HEK293T (cell line): ENCODE data around the gene RCL1.

Experiments
- CTCF ChIA-PET: fragments of 350-600 bp; formaldehyde crosslinking; extraction: SDS; loops from one replicate; lab custom pipeline; 2021; ENCODE audit warnings: antibody characterized with exemption, inconsistent platforms; lab: Yijun Ruan, JAX
- POLR2A ChIA-PET: fragments of 350-600 bp; formaldehyde crosslinking; extraction: SDS; loops from one replicate; lab custom pipeline; 2020; ENCODE audit warnings: antibody characterized with exemption, inconsistent platforms; lab: Yijun Ruan, JAX
- DNase-seq: peaks from one replicate; pipeline ENCODE4 v3.0.0; 2012; ENCODE audit warnings: mixed read lengths; ENCODE audit errors: extremely low spot score
- ARNT ChIP-seq: fragments of 450-650 bp; IDR thresholded peaks from 2 replicates; pipeline ENCODE4 v1.6.1; 2017; ENCODE audit warnings: mild to moderate bottlenecking
- BHLHE40 ChIP-seq: fragments of 450-650 bp; IDR thresholded peaks from 2 replicates; pipeline ENCODE4 v1.6.1; 2016; ENCODE audit warnings: mild to moderate bottlenecking, moderate library complexity, borderline replicate concordance
- CTBP1 ChIP-seq: fragments of 450-650 bp; IDR thresholded peaks from 2 replicates; pipeline ENCODE4 v1.6.1; 2016; ENCODE audit warnings: borderline replicate concordance
- ELF4 ChIP-seq: fragments of 450-650 bp; IDR thresholded peaks from 2 replicates; pipeline ENCODE4 v1.6.1; 2017; ENCODE audit warnings: antibody characterized with exemption
- FOXA1 ChIP-seq: fragments of 450-650 bp; IDR thresholded peaks from 2 replicates; pipeline ENCODE4 v1.6.1; 2016; ENCODE audit warnings: mild to moderate bottlenecking
- FOXK2 ChIP-seq: fragments of 450-650 bp; IDR thresholded peaks from 2 replicates; pipeline ENCODE4 v1.6.1; 2016; ENCODE audit warnings: mild to moderate bottlenecking
- FOXM1 ChIP-seq: fragments of 450-650 bp; IDR thresholded peaks from 2 replicates; pipeline ENCODE4 v1.6.1; 2017; ENCODE audit warnings: mild to moderate bottlenecking, borderline replicate concordance
- HDGF ChIP-seq: fragments of 450-650 bp; IDR thresholded peaks from 2 replicates; pipeline ENCODE4 v1.6.1; 2017; ENCODE audit warnings: antibody characterized with exemption, borderline replicate concordance
- L3MBTL2 ChIP-seq: fragments of 450-650 bp; conservative IDR thresholded peaks from 2 replicates; pipeline ENCODE4 v1.6.1; 2016; ENCODE audit warnings: mild to moderate bottlenecking
- LEF1 ChIP-seq: fragments of 450-650 bp; IDR thresholded peaks from 2 replicates; pipeline ENCODE4 v1.6.1; 2017; ENCODE audit warnings: mild to moderate bottlenecking, borderline replicate concordance
- NFRKB ChIP-seq: fragments of 450-650 bp; IDR thresholded peaks from 2 replicates; pipeline ENCODE4 v1.6.1; 2016; ENCODE audit warnings: mild to moderate bottlenecking, moderate library complexity
- SP1 ChIP-seq: fragments of 450-650 bp; IDR thresholded peaks from 2 replicates; pipeline ENCODE4 v1.6.1; 2017
- SUZ12 ChIP-seq: fragments of 450-650 bp; IDR thresholded peaks from 2 replicates; pipeline ENCODE4 v1.6.1; 2016; ENCODE audit warnings: mild to moderate bottlenecking
- TARDBP ChIP-seq: fragments of 450-650 bp; IDR thresholded peaks from 2 replicates; pipeline ENCODE4 v1.6.1; 2016
- ZNF384 ChIP-seq: fragments of 450-650 bp; IDR thresholded peaks from 2 replicates; pipeline ENCODE4 v1.6.1; 2016
- TF ChIP-seq, protein P1 (sequence below): fragments of 450-650 bp; IDR thresholded peaks from 2 replicates; pipeline ENCODE4 v1.6.1; 2016

RCL1 gene

GRCh38 chr9:4829969-4830368 is 37.2 kb downstream of the RCL1 start:
- ChIA-PET POLR2A (no interaction called here), CTCF (no interaction called here)
- TF ChIP-seq LEF1 (no peak), L3MBTL2 (no peak), ARNT (no peak), BHLHE40 (no peak)
- TF ChIP-seq, protein P1, sequence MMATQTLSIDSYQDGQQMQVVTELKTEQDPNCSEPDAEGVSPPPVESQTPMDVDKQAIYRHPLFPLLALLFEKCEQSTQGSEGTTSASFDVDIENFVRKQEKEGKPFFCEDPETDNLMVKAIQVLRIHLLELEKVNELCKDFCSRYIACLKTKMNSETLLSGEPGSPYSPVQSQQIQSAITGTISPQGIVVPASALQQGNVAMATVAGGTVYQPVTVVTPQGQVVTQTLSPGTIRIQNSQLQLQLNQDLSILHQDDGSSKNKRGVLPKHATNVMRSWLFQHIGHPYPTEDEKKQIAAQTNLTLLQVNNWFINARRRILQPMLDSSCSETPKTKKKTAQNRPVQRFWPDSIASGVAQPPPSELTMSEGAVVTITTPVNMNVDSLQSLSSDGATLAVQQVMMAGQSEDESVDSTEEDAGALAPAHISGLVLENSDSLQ: no peak
- no peak for DNase-seq

GRCh38 chr9:4830699-4831098 is 38.0 kb downstream of the RCL1 start:
- CTCF ChIA-PET: no interaction called here
- TF ChIP-seq L3MBTL2: no peak
- POLR2A ChIA-PET: no interaction called here
- DNase-seq: no peak

DNA sequence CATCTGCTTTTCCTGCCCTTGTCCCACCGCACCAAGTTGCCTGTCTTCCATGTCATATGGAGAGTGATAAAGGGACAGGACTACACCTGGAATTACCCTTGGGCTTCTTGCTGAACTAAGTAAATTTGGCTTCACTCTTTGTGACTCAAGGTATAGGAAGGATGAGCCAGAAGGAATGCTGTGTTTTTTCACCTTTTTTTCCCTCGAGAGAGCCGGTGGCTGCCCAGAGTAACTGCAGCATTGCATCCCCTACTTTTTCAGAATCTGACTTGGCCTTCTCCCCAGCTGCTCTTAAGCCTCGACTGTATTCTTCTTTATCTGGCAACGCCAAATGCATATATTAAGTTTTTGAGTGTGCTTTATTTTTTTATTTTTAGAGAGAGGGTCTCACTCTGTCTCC is 38.4 kb downstream of the RCL1 start:
- ChIA-PET CTCF (interaction anchor here (0.5 kb wide), 1 partner anchor 184 kb away, joined by 3 read pairs; no protein-coding TSS in a partner anchor), POLR2A (no interaction called here)
- TF ChIP-seq CTBP1: no peak
- TF ChIP-seq FOXK2: no peak
- no peak for TF ChIP-seq L3MBTL2
- no peak for TF ChIP-seq ZNF384
- no peak for TF ChIP-seq LEF1
- TF ChIP-seq NFRKB: no peak
- no peak for TF ChIP-seq HDGF
- no peak for TF ChIP-seq SP1
- DNase-seq: no peak

- CTCF ChIA-PET: no interaction called here
- POLR2A ChIA-PET: no interaction called here
- no peak for DNase-seq
- TF ChIP-seq HDGF: no peak
- no peak for TF ChIP-seq CTBP1
- no peak for TF ChIP-seq SP1
- no peak for TF ChIP-seq NFRKB
- TF ChIP-seq ZNF384: no peak
- no peak for TF ChIP-seq TARDBP
These were observed 39.2 kb downstream of the RCL1 start for GRCh38 chr9:4831944-4832343.

DNA sequence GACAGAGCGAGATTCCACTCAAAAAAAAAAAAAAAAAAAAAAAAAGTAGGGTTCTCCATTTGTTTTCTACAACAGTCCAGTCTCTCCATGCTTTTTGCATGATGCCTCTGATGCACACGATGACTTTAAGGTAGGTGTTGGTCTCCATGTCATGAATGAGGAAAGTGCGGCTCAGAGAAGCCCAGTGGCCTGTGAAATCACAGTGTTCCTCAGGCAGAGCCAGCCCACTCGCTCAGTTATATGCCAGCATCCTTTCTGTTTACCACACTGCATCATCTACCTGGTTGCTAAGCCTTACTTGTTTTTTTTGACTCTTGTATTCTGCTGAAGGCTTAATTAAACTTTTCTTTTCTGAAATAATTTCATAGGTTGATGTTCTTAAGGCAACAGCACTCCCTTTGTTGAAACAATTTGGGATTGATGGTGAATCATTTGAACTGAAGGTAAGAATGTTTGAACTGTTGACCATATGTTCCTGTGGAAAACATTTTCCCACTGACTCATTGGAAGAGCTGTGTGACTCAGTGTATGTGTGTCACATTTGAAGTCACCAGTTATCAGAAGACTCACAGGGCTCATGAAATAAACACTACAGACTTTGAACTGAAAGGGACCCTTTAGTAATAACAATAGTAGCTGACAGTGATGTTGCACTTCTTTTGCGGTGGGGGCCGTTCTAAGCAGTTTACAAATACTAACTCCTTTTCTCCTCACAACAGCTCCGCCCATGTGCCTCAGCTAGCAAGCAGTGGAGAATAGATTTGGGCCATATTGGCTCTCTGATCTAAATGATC is 40.2 kb downstream of the RCL1 start:
- TF ChIP-seq SP1 (no peak), NFRKB (no peak), L3MBTL2 (no peak), ZNF384 (no peak), TARDBP (no peak), FOXM1 (no peak), ELF4 (no peak), CTBP1 (no peak), FOXA1 (no peak), FOXK2 (no peak), BHLHE40 (no peak), LEF1 (no peak)
- TF ChIP-seq, protein P1: no peak
- ChIA-PET CTCF (no interaction called here), POLR2A (no interaction called here)
- DNase-seq: no peak

DNA sequence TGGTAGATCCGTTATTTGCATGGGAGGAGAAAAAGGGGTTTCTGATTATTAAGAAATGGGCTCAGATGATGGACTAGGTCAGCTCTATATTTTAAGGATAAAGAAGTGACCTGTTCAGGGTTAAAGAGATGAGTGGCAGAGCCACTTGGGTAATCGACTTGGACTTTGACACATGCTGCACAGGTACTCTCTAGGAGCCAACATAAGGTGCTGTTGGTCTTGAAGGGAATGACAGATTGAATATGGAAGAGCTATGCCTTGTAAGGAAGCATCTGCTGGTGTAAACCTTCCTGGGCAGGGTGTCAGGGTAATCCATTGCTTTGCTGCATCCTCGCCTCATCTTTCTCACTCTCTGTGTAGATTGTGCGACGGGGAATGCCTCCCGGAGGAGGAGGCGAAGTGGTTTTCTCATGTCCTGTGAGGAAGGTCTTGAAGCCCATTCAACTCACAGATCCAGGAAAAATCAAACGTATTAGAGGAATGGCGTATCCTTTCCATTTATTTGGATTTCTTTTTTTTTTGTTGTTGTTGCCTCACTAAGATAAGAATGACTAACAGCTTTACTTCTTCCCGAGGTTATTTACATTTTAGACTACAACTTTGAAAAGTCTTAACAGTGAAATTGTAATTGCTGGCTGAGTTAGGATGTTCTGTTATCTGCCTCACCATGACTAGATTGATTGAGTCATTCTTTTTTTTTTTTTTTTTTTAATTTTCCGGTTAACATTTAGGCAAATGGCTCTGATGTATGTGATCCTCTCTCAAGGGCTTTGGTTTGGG is 41.2 kb downstream of the RCL1 start:
- TF ChIP-seq FOXA1 (no peak), SP1 (no peak), HDGF (no peak), BHLHE40 (no peak), CTBP1 (no peak), ARNT (no peak), FOXM1 (no peak), FOXK2 (no peak), TARDBP (no peak), L3MBTL2 (no peak), ELF4 (no peak), ZNF384 (no peak), LEF1 (no peak), NFRKB (no peak), SUZ12 (no peak)
- TF ChIP-seq, protein P1: no peak
- DNase-seq: no peak
- CTCF ChIA-PET: no interaction called here
- POLR2A ChIA-PET: no interaction called here
